OCI-LY7 (cell line): ENCODE measurements around the gene PPP2R1B. TPM values are rescaled to one million over a fixed set of nuclear protein-coding genes. Genes with fewer than 3 reads are reported as not detected.

Experiments
- BruUV-seq: library from RNA; stranded (reverse); fragments of 400-500 nt; replicated peaks from 2 replicates; lab custom pipeline; 2021; lab: Mats Ljungman, UMichigan
- CTCF ChIA-PET: fragments of 300-600 bp; sonication (Branson Sonifier 250); formaldehyde crosslinking; loops from one replicate; lab custom pipeline; 2022; ENCODE audit warnings: antibody characterized with exemption; ENCODE audit not compliant: unreplicated experiment; lab: Charles Lee
- POLR2A ChIA-PET: fragments of 300-600 bp; sonication (Branson Sonifier 250); formaldehyde crosslinking; loops from one replicate; lab custom pipeline; 2022; ENCODE audit warnings: antibody characterized with exemption; lab: Charles Lee
- DNase-seq: peaks from one replicate; pipeline ENCODE4 v3.0.0-alpha.2; 2015; ENCODE audit warnings: low spot score
- H2AFZ ChIP-seq: fragments of 200-600 bp; sonication (generic), shearing (Covaris generic); 2 replicates; pipeline ENCODE4 v1.6.1; 2014; ENCODE audit warnings: mild to moderate bottlenecking, antibody characterized with exemption, low read length, moderate library complexity
- H3K27ac ChIP-seq: fragments of 200-600 bp; sonication (generic); 2 replicates; pipeline ENCODE4 v1.5.1; 2014; ENCODE audit warnings: mixed run types, low read depth, mild to moderate bottlenecking, moderate library complexity, low read length, inconsistent platforms; ENCODE audit not compliant: poor library complexity, severe bottlenecking
- H3K36me3 ChIP-seq: fragments of 200-600 bp; sonication (generic); 2 replicates; pipeline ENCODE4 v1.6.1; 2014; ENCODE audit warnings: mild to moderate bottlenecking, antibody characterized with exemption, low read length, moderate library complexity, mixed read lengths; ENCODE audit not compliant: insufficient read depth
- H3K4me1 ChIP-seq: fragments of 200-600 bp; sonication (generic); 2 replicates; pipeline ENCODE4 v1.5.1; 2014; ENCODE audit warnings: mild to moderate bottlenecking, low read length; ENCODE audit not compliant: insufficient read depth, poor library complexity, severe bottlenecking
- H3K4me2 ChIP-seq: fragments of 200-600 bp; sonication (generic); 2 replicates; pipeline ENCODE4 v1.6.1; 2014; ENCODE audit warnings: mild to moderate bottlenecking, low read length
- H3K4me3 ChIP-seq: fragments of 200-600 bp; sonication (generic); 2 replicates; pipeline ENCODE4 v1.5.1; 2014; ENCODE audit warnings: mild to moderate bottlenecking, low read depth, low read length; ENCODE audit not compliant: poor library complexity, severe bottlenecking
- H3K79me2 ChIP-seq: fragments of 200-600 bp; sonication (generic); 2 replicates; pipeline ENCODE4 v1.6.1; 2016; ENCODE audit warnings: low read depth, mild to moderate bottlenecking, low read length, moderate library complexity, mixed read lengths; ENCODE audit not compliant: insufficient read depth
- H3K9me2 ChIP-seq: fragments of 200-600 bp; sonication (generic); 2 replicates; pipeline ENCODE4 v1.6.1; 2016; ENCODE audit warnings: mild to moderate bottlenecking, low read length, mixed read lengths; ENCODE audit not compliant: insufficient read depth
- H3K9me3 ChIP-seq: fragments of 200-600 bp; sonication (generic); 2 replicates; pipeline ENCODE4 v1.6.1; 2014; ENCODE audit warnings: mild to moderate bottlenecking, mixed run types, low read length, mixed read lengths
- H4K20me1 ChIP-seq: fragments of 200-600 bp; sonication (generic); 2 replicates; pipeline ENCODE4 v1.6.1; 2014; ENCODE audit warnings: mild to moderate bottlenecking, antibody characterized with exemption, low read length, moderate library complexity, mixed read lengths; ENCODE audit not compliant: insufficient read depth
- CTCF ChIP-seq: fragments of 200-600 bp; sonication (generic); conservative IDR thresholded peaks from 2 replicates; pipeline ENCODE4 v1.5.1; 2014; ENCODE audit warnings: mild to moderate bottlenecking, antibody characterized with exemption, low read length, moderate library complexity, mixed read lengths
- EZH2phosphoT487 ChIP-seq: fragments of 200-600 bp; sonication (generic); IDR thresholded peaks from 2 replicates; pipeline ENCODE4 v1.6.1; 2018; ENCODE audit warnings: low read depth, borderline replicate concordance, mild to moderate bottlenecking, mixed run types, antibody characterized with exemption, low read length, moderate library complexity, mixed read lengths
- intact Hi-C: fragments of 100-400 bp; cut with micrococcal nuclease; formaldehyde crosslinking; loops from one replicate; pipeline ENCODE4 v1.10.0; 2022; ENCODE audit not compliant: unreplicated experiment
- total RNA-seq, 2 experiments: library from RNA; depleted of rRNA in 1 of 2; stranded (reverse); fragments of >200 nt in 1 of 2; shearing (Covaris generic) in 1 of 2; gene quantifications; 2 replicates each; pipeline ENCODE4 v1.2.3, GENCODE V29; 2014 to 2022

Gene PPP2R1B
- total RNA-seq, 2 experiments from 2014 or later: 50.6 to 84.2 TPM

- H3K4me3 ChIP-seq: peak overlapping the region; percentile 25
- POLR2A ChIA-PET: interaction anchor here (0.5 to 4.2 kb wide), 9 partner anchors 11 to 105 kb away, joined by 3 to 17 read pairs (median 5); partner anchors contain the start of gene PPP2R1B
- peak overlapping the region; percentile 20; the same call in 1 of the 2 replicates for H2AFZ ChIP-seq
- CTCF ChIA-PET: interaction anchor here (0.7 to 2.0 kb wide), 2 partner anchors 27 to 94 kb away, joined by 3 to 6 read pairs; no protein-coding TSS in a partner anchor
- H3K79me2 ChIP-seq: peaks cover 18% of the 10 kb centered on the region; the same call in 1 of the 2 replicates
- no peaks in the 10 kb centered on the region for H4K20me1 ChIP-seq
- no TSS peak for BruUV-seq
- TF ChIP-seq CTCF: no peak
- no peak for TF ChIP-seq EZH2phosphoT487
- H3K9me3 ChIP-seq: no peaks in the 10 kb centered on the region
- H3K4me1 ChIP-seq: peaks cover 75% of the 10 kb centered on the region
- peaks cover 16% of the 10 kb centered on the region for H3K36me3 ChIP-seq
- H3K4me2 ChIP-seq: peak overlapping the region; percentile 65
- peak; percentile 68 for DNase-seq
- H3K27ac ChIP-seq: peak overlapping the region; percentile 94
- H3K9me2 ChIP-seq: no peaks in the 10 kb centered on the region
- intact Hi-C loops: loop anchor here (2.0 to 5.0 kb wide), 2 partner anchors 79 to 95 kb away; partner anchors contain the start of gene SIK2
Measured at GRCh38 chr11:111697933-111698371, 68.2 kb downstream of the PPP2R1B start.

GRCh38 chr11:111696556-111696955, 69.6 kb downstream of the PPP2R1B start:
- DNase-seq: no peak
- peaks cover 10% of the 10 kb centered on the region for H3K36me3 ChIP-seq
- no peaks in the 10 kb centered on the region for H4K20me1 ChIP-seq
- peak overlapping the region; percentile 65 for H3K4me2 ChIP-seq
- TF ChIP-seq CTCF (no peak), EZH2phosphoT487 (no peak)
- H3K79me2 ChIP-seq: peaks cover 18% of the 10 kb centered on the region; the same call in 1 of the 2 replicates
- no peaks in the 10 kb centered on the region for H3K9me3 ChIP-seq
- POLR2A ChIA-PET: interaction anchor here (0.6 to 3.3 kb wide), 12 partner anchors 16 to 1551 kb away, joined by 3 to 13 read pairs (median 4); partner anchors contain the start of gene PPP2R1B
- H2AFZ ChIP-seq: no peak overlapping the region
- CTCF ChIA-PET: no interaction called here
- peak overlapping the region; percentile 94 for H3K27ac ChIP-seq
- H3K9me2 ChIP-seq: no peaks in the 10 kb centered on the region
- intact Hi-C loops: loop anchor here (5.0 kb wide), 1 partner anchor 81 kb away; no protein-coding TSS in a partner anchor
- no TSS peak for BruUV-seq
- peaks cover 75% of the 10 kb centered on the region for H3K4me1 ChIP-seq
- H3K4me3 ChIP-seq: no peak overlapping the region

- intact Hi-C loops: loop anchor here (5.0 kb wide), 1 partner anchor 82 kb away; no protein-coding TSS in a partner anchor
- peaks cover 18% of the 10 kb centered on the region; the same call in 1 of the 2 replicates for H3K79me2 ChIP-seq
- BruUV-seq: no TSS peak
- ChIA-PET CTCF (no interaction called here), POLR2A (interaction anchor here (0.6 to 3.5 kb wide), 14 partner anchors 9 to 532 kb away, joined by 3 to 16 read pairs (median 5); partner anchors contain the start of genes POU2AF1 and PPP2R1B)
- peaks cover 68% of the 10 kb centered on the region for H3K4me1 ChIP-seq
- peak overlapping the region; percentile 94 for H3K27ac ChIP-seq
- H2AFZ ChIP-seq: 0 out of 2 replicates have a peak overlapping the region, but pooled peaks have one; percentile 0
- DNase-seq: peak; percentile 58
- no peaks in the 10 kb centered on the region for H3K9me2 ChIP-seq
- peak overlapping the region; percentile 33 for H3K4me3 ChIP-seq
- H3K36me3 ChIP-seq: peaks cover 16% of the 10 kb centered on the region
- TF ChIP-seq CTCF (no peak), EZH2phosphoT487 (no peak)
- H3K9me3 ChIP-seq: no peaks in the 10 kb centered on the region
- no peaks in the 10 kb centered on the region for H4K20me1 ChIP-seq
- peak overlapping the region; percentile 65 for H3K4me2 ChIP-seq
Measured at GRCh38 chr11:111694851-111695250, 71.3 kb downstream of the PPP2R1B start.
